HG03097 (cell line): ENCODE measurements around the gene EBPL.

Source experiments
- ATAC-seq: cut with Tn5 transposase; IDR thresholded peaks from one replicate; pipeline ENCODE4 v1.9.1; 2021; ENCODE audit not compliant: unreplicated experiment, low FRiP score

EBPL gene

GRCh38 chr13:49676581-49677298 lies 14.5 kb downstream of the EBPL start:
- ATAC-seq: no peak

GRCh38 chr13:49670828-49671227 lies 20.5 kb downstream of the EBPL start:
- ATAC-seq: no peak

GRCh38 chr13:49669735-49670309 lies 21.5 kb downstream of the EBPL start:
- ATAC-seq: no peak

- ATAC-seq: no peak
Measured at GRCh38 chr13:49667773-49668172, 23.5 kb downstream of the EBPL start.

GRCh38 chr13:49664606-49665005 lies 26.7 kb downstream of the EBPL start:
- no peak for ATAC-seq

- ATAC-seq: no peak
Measured at GRCh38 chr13:49657241-49657641, 34.0 kb downstream of the EBPL start.

- no peak for ATAC-seq
Measured at GRCh38 chr13:49655906-49656305, 35.4 kb downstream of the EBPL start.

GRCh38 chr13:49654011-49654410 lies 37.3 kb downstream of the EBPL start:
- no peak for ATAC-seq

GRCh38 chr13:49653478-49653877 lies 37.8 kb downstream of the EBPL start:
- no peak for ATAC-seq

GRCh38 chr13:49652355-49653305 lies 38.7 kb downstream of the EBPL start:
- no peak for ATAC-seq

GRCh38 chr13:49651570-49652354 lies 39.5 kb downstream of the EBPL start:
- no peak for ATAC-seq

GRCh38 chr13:49649963-49650312 lies 41.3 kb downstream of the EBPL start:
- no peak for ATAC-seq

- ATAC-seq: no peak
Measured at GRCh38 chr13:49649244-49649962, 41.9 kb downstream of the EBPL start.

- no peak for ATAC-seq
Measured at GRCh38 chr13:49646688-49647087, 44.6 kb downstream of the EBPL start.

GRCh38 chr13:49645451-49645850 lies 45.8 kb downstream of the EBPL start:
- ATAC-seq: no peak

GRCh38 chr13:49643035-49643646 lies 48.1 kb downstream of the EBPL start:
- no peak for ATAC-seq

GRCh38 chr13:49641801-49642291 lies 49.4 kb downstream of the EBPL start:
- no peak for ATAC-seq

GRCh38 chr13:49638744-49639072 lies 52.6 kb downstream of the EBPL start:
- ATAC-seq: no peak

GRCh38 chr13:49638030-49638743 lies 53.1 kb downstream of the EBPL start:
- no peak for ATAC-seq
